Neural progenitor cell (in vitro differentiated cells): ENCODE results near the gene MPO.

Source experiments
- EZH2 ChIP-seq: fragments of 200-600 bp; sonication (generic); IDR thresholded peaks from 2 replicates; pipeline ENCODE4 v1.6.1; 2017; ENCODE audit warnings: antibody characterized with exemption, mild to moderate bottlenecking, moderate library complexity
- TF ChIP-seq, protein P1 (sequence below): fragments of 200-600 bp; sonication (generic); IDR thresholded peaks from 2 replicates; pipeline ENCODE4 v1.5.1; 2017; ENCODE audit warnings: antibody characterized with exemption, mild to moderate bottlenecking

GRCh38 chr17:58309918-58310259 is 29.2 kb upstream of the MPO start:
- TF ChIP-seq, protein P1, sequence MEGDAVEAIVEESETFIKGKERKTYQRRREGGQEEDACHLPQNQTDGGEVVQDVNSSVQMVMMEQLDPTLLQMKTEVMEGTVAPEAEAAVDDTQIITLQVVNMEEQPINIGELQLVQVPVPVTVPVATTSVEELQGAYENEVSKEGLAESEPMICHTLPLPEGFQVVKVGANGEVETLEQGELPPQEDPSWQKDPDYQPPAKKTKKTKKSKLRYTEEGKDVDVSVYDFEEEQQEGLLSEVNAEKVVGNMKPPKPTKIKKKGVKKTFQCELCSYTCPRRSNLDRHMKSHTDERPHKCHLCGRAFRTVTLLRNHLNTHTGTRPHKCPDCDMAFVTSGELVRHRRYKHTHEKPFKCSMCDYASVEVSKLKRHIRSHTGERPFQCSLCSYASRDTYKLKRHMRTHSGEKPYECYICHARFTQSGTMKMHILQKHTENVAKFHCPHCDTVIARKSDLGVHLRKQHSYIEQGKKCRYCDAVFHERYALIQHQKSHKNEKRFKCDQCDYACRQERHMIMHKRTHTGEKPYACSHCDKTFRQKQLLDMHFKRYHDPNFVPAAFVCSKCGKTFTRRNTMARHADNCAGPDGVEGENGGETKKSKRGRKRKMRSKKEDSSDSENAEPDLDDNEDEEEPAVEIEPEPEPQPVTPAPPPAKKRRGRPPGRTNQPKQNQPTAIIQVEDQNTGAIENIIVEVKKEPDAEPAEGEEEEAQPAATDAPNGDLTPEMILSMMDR: no peak
- TF ChIP-seq EZH2: no peak
